Endometrial microvascular endothelial cells (primary cell): ENCODE data around the gene SLC6A18. TPM values are rescaled to one million over a fixed set of nuclear protein-coding genes. Genes with fewer than 3 reads are reported as not detected.

Experiments used
- in situ Hi-C: cut with HindIII; loops from 2 replicates; pipeline ENCODE4 v1.10.0; 2017; ENCODE audit warnings: low sequenced_read_pairs, low pct_unique_long_range_greater_than_20kb; ENCODE audit errors: inconsistent ontology term
- total RNA-seq: library from RNA; depleted of rRNA; stranded (reverse); fragments of >200 nt; gene quantifications from one replicate; pipeline ENCODE4 v1.2.3, GENCODE V29; 2015; ENCODE audit errors: inconsistent ontology term

SLC6A18 gene, protein sequence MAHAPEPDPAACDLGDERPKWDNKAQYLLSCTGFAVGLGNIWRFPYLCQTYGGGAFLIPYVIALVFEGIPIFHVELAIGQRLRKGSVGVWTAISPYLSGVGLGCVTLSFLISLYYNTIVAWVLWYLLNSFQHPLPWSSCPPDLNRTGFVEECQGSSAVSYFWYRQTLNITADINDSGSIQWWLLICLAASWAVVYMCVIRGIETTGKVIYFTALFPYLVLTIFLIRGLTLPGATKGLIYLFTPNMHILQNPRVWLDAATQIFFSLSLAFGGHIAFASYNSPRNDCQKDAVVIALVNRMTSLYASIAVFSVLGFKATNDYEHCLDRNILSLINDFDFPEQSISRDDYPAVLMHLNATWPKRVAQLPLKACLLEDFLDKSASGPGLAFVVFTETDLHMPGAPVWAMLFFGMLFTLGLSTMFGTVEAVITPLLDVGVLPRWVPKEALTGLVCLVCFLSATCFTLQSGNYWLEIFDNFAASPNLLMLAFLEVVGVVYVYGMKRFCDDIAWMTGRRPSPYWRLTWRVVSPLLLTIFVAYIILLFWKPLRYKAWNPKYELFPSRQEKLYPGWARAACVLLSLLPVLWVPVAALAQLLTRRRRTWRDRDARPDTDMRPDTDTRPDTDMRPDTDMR
- not detected for total RNA-seq

- in situ Hi-C loops, result no loop called here
These were observed at the start of gene SLC6A18 for GRCh38 chr5:1225081-1225480. Gene SLC6A18, plus strand, starts transcription at chr5:1225381. Its CDS starts 97 bp downstream, at chr5:1225478.

GRCh38 chr5:1175801-1176472 is 49.2 kb upstream of the SLC6A18 start:
- in situ Hi-C loops, result no loop called here

DNA sequence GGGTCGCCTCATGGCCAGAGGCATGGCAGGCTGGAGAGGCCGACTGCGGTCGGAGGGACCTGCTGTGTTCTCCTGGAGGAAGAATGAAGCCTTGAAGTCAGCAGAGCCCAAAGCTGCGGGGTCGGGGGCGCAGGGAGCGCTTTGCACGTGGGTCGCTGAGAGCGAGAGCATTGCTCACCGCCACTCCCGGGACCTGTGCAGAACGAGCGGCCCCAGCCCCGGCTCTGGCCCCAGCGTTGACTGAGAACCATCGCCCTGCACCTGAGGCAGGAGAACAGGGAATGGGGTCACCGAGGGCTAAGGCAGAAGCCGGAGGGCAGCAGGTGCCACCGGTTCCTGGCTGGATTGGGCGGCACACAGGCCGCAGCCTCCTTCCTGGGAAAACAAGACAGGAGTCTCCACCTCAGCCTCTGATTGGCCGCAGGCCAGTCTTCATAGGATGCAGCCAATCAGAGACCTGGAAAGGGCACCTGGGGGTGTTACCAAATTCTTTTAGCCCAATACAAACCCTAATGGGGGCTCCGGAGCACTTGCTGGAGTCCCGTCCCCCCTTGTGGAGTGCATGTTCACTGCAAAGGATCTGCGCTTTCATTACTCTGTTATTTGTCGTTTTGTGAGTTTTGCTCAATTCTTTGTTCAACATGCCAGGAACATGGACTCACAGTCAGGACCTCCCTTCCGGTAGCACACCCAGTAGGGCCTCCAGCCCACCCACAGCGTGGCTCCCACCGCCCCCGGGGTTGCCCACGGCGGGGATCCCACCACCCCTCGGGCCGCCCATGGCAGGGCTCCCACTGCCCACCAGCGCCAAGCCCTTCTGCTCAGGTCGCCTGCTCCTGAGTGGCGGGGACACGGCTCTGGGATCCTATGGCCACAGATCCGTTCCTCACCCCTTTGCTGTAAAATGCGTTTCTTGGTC is 48.4 kb upstream of the SLC6A18 start:
- in situ Hi-C loops, result no loop called here

- in situ Hi-C loops, result no loop called here
These were observed 47.2 kb upstream of the SLC6A18 start for GRCh38 chr5:1177826-1178528.

DNA sequence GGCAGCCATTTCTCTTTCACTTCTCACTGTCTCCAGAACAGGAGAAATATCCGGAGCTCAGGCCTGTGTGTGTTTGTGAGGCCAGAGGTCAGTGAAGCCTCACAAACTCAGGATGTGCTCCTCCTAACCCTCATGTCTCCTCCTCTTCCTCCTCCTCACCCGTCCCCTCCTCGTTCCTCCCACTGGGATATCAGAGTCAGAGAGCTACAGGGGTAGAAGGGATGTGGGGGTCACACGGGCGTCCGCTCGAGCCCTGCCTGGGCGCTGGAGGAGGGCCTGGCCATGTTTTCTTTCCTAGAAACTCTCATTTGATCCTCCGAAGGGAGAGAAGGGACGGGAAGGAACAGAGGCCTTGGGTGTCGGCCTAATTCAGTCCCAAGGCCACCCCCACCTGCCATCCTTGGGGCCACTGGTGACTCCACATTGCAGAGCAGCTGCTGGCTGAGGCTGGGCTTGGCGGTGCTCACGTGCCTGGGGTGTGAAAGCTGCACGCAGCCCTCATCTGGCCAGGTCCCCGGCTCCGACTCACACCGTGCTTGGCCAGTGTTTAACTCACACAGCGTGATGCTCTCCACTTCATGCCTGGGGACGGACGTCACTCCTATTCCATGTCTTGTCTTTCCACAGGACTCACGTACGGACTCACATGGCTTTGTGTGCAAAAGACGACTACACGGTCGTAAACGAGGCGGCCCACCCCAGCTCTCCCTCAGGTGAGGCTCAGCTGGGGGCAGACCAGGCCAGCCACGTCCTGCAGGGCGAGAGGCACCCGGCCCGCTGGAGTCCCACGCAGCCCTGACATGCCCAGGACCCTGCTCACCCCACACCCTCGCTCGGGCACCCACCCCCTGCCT is 46.4 kb upstream of the SLC6A18 start:
- in situ Hi-C loops, result no loop called here

DNA sequence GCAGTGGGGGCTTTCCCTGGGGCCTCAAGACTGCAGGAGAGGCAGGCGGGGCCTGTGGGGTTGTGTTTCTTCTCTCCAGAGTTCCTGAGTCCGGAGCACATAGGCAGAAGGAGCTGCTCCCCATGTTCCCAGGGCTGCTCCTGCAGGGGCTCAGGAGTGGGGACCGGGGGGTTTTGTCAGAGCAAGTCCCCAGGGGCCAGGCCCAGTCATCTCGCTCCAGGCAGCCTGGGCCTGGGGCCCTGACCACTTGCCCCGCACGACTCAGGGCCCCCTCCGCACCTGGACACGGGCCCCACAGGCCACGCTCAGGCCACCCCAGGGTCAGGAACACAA is 45.8 kb upstream of the SLC6A18 start:
- in situ Hi-C loops, result no loop called here

DNA sequence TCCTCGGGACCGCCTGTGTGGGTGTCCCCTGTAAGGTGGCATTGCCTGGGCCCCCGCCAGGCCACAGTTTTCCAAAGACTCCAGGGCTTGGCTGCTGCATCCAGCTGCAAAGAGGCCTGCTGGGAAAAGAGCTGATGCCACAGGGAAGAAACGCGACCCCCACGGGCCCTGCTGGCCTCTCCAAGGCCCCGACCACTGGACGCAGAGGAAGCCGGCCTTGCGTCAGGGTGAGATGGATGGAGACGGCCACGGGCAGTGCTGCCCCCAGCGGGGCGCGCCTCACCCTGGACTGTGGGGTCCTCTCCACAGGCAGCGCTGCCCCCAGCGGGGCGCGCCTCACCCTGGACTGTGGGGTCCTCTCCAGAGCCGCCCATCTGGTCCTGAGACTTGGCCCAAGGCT is 45.1 kb upstream of the SLC6A18 start:
- in situ Hi-C loops, result no loop called here

- in situ Hi-C loops, result no loop called here
These were observed 44.3 kb upstream of the SLC6A18 start for GRCh38 chr5:1180841-1181271.

- in situ Hi-C loops, result no loop called here
These were observed 43.5 kb upstream of the SLC6A18 start for GRCh38 chr5:1181451-1182359.

DNA sequence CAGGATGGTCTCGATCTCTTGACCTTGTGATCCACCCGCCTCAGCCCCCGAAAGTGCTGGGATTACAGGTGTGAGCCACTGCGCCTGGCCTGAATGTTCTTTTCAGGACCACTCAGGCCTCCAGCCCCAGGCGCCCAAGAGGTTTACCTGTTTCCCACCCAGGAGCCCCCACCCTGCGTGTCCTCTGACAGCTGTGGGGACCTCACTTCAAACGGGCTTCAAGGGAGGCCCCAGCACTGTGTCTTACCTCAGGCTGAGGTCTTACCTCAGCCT is 42.9 kb upstream of the SLC6A18 start:
- in situ Hi-C loops, result no loop called here

- in situ Hi-C loops, result no loop called here
These were observed 42.4 kb upstream of the SLC6A18 start for GRCh38 chr5:1182633-1183423.

DNA sequence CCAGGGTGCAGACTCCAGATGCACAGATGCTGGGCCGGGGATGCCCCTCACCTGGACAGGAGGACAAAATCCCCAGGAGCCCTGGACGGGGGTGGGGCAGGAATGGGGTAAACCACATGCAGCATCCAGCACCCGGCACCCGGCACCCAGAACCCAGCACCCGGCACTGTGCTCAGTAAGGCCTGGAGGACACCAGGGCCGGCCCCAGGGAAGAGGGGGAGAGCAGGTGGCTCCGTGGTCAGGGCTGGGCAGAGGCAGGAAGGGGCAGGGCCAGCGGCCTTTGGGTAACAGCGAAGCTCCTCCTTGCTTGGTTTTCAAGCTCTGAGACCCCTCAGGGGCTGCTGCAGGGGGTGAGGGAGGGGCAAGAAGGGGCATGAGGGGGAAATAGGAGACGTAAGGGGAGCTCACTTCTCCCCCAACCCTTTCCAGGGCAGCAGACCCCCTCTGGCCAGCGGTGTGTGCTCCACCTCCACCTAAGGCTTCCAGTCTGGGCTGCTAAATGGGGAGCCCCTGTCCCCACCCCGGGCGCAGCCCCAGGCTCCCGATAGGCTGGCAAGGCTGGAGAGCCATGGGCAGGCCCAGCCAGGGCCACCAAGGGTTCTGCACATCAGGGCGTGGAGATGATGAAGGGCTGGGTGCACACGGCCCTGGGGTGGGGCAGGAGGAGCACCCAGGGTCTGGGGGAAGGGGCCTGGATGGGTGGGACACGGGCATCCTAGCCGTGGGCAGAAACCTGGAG is 41.6 kb upstream of the SLC6A18 start:
- in situ Hi-C loops, result no loop called here

GRCh38 chr5:1184163-1184470 is 41.1 kb upstream of the SLC6A18 start:
- in situ Hi-C loops, result no loop called here

DNA sequence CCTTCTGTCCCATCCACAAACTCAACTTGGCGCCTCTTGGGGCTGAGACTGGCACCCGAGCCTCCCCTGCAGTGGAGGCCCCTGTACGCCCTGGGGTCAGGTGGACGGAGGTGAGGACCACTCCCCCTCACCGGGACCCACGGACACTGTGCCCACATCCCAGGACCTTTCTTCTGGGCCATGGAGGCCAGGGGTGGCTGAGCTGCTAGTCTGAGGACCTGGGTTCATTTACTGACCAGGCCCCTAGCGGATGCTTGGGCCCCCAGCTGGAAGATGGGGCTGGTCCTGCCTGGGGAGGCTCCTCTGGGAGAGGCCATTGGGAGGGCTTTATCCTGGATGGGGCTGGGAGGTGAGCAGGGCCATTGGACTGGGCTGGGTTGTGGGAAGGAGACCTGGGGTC is 40.7 kb upstream of the SLC6A18 start:
- in situ Hi-C loops, result no loop called here

DNA sequence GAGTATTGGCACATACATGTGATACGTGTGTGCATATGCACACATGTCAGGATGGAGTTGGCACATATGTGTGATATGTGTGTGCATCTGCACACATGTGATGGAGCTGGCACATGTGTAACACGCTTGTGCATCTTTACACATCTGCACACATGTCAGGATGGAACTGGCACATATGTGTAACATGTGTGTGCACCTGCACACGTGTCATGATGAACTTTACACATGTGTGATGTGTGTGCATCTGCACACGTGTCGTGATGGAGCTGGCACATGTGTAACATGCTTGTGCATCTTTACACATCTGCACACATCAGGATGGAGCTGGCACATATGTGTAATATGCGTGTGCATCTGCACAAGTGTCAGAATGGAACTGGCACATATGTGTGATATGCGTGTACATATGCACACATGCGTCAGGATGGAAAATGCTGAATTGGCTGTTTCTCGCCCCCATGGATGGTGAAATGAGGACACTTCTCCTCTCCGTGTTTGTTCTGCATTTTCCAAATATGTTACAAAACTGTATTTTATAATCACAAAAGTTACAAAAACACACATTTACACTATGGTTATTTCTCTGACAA is 40.0 kb upstream of the SLC6A18 start:
- in situ Hi-C loops, result no loop called here
